Activated CD8-positive, alpha-beta T cell treated with anti-CD3 and anti-CD28 coated beads, Interleukin-2, amount 10 ng/mL, durations not matched to agents 7 days and 5 days (primary cell): ENCODE data around the gene SHC3. TPM values are rescaled to one million over a fixed set of nuclear protein-coding genes. Genes with fewer than 3 reads are reported as not detected.
A peak's percentile ranks its signal among the peaks of the same experiment; 100 is the strongest.

ENCODE experiments used
- ATAC-seq: fragments of 150-1000 bp; cut with Tn5 transposase; one replicate; pipeline ENCODE4 v1.10.0; 2021; ENCODE audit warnings: moderate library complexity
- CTCF ChIA-PET: fragments of 350-600 bp; sonication (Branson Sonifier 250); formaldehyde crosslinking; loops from one replicate; lab custom pipeline; 2021; ENCODE audit warnings: antibody characterized with exemption; lab: Charles Lee
- POLR2A ChIA-PET: fragments of 350-600 bp; sonication (Branson Sonifier 250); formaldehyde crosslinking; loops from one replicate; lab custom pipeline; 2021; ENCODE audit warnings: antibody characterized with exemption; lab: Charles Lee
- DNase-seq: peaks from one replicate; pipeline ENCODE4 v3.0.0-alpha.2; 2020
- H3K27ac Mint-ChIP-seq: one replicate; pipeline ENCODE4 v1.8.0; 2021; ENCODE audit warnings: mild to moderate bottlenecking, mixed read lengths
- H3K27me3 Mint-ChIP-seq: one replicate; pipeline ENCODE4 v1.8.0; 2021; ENCODE audit warnings: low read depth, mixed read lengths
- H3K36me3 Mint-ChIP-seq: one replicate; pipeline ENCODE4 v1.8.0; 2021; ENCODE audit warnings: low read depth, mixed read lengths
- H3K4me1 Mint-ChIP-seq: one replicate; pipeline ENCODE4 v1.8.0; 2021; ENCODE audit warnings: low read depth, mixed read lengths
- H3K4me3 Mint-ChIP-seq: one replicate; pipeline ENCODE4 v1.8.0; 2021; ENCODE audit warnings: mild to moderate bottlenecking, mixed read lengths
- H3K9me3 Mint-ChIP-seq: one replicate; pipeline ENCODE4 v1.8.0; 2022; ENCODE audit warnings: mixed read lengths; ENCODE audit not compliant: insufficient read depth
- total RNA-seq, 2 experiments: library from RNA; stranded (reverse); gene quantifications; one replicate each; pipeline ENCODE4 v1.2.3, GENCODE V29; 2021

SHC3 gene
- not detected for total RNA-seq

- no peak within 1 kb of the TSS for H3K27ac Mint-ChIP-seq
- POLR2A ChIA-PET, result no interaction called here
Measured at GRCh38 chr9:89177944-89178829, at the start of gene SHC3. Gene SHC3, minus strand, starts transcription at chr9:89178818. Its CDS starts 358 bp downstream, at chr9:89178460.

GRCh38 chr9:89225991-89226471, 47.4 kb upstream of the SHC3 start:
- Mint-ChIP-seq H3K9me3 (no peaks in the 10 kb centered on the region), H3K36me3 (no peaks in the 10 kb centered on the region), H3K4me1 (no peaks in the 10 kb centered on the region)

More at GRCh38 chr9:89177944-89178829, at the start of gene SHC3:
- H3K36me3 Mint-ChIP-seq, result no peaks in the 10 kb centered on the region
- peaks cover 13% of the 10 kb centered on the region for H3K4me1 Mint-ChIP-seq
- peaks cover 62% of the 10 kb centered on the region for H3K27me3 Mint-ChIP-seq
- DNase-seq (no peak), ATAC-seq (peak; percentile 40)
- no peak within 1 kb of the TSS for H3K4me3 Mint-ChIP-seq
- H3K9me3 Mint-ChIP-seq, result no peaks in the 10 kb centered on the region
- CTCF ChIA-PET, result no interaction called here

GRCh38 chr9:89225587-89225986, 47.0 kb upstream of the SHC3 start:
- Mint-ChIP-seq H3K9me3 (no peaks in the 10 kb centered on the region), H3K27ac (no peak overlapping the region), H3K27me3 (peaks cover 39% of the 10 kb centered on the region), H3K36me3 (no peaks in the 10 kb centered on the region), H3K4me3 (no peak overlapping the region), H3K4me1 (no peaks in the 10 kb centered on the region)
- DNase-seq, result no peak
- no peak for ATAC-seq
- CTCF ChIA-PET, result no interaction called here
- POLR2A ChIA-PET, result no interaction called here

More at GRCh38 chr9:89225991-89226471, 47.4 kb upstream of the SHC3 start:
- Mint-ChIP-seq H3K27ac (no peak overlapping the region), H3K27me3 (peaks cover 41% of the 10 kb centered on the region), H3K4me3 (no peak overlapping the region)
- ChIA-PET POLR2A (no interaction called here), CTCF (no interaction called here)
- no peak for ATAC-seq
- DNase-seq, result no peak

- Mint-ChIP-seq H3K27ac (no peak overlapping the region), H3K4me3 (no peak overlapping the region), H3K9me3 (no peaks in the 10 kb centered on the region), H3K36me3 (no peaks in the 10 kb centered on the region), H3K27me3 (peaks cover 36% of the 10 kb centered on the region), H3K4me1 (no peaks in the 10 kb centered on the region)
- no peak for DNase-seq
- ATAC-seq, result no peak
- CTCF ChIA-PET, result interaction anchor here (0.8 kb wide), 1 partner anchor 53 kb away, joined by 4 read pairs; no protein-coding TSS in a partner anchor
- POLR2A ChIA-PET, result no interaction called here
Measured at GRCh38 chr9:89225036-89225435, 46.4 kb upstream of the SHC3 start.

- ATAC-seq (no peak), DNase-seq (no peak)
- ChIA-PET CTCF (interaction anchor here (0.8 kb wide), 1 partner anchor 54 kb away, joined by 4 read pairs; no protein-coding TSS in a partner anchor), POLR2A (no interaction called here)
- peaks cover 34% of the 10 kb centered on the region for H3K27me3 Mint-ChIP-seq
- no peak overlapping the region for H3K27ac Mint-ChIP-seq
- H3K36me3 Mint-ChIP-seq, result no peaks in the 10 kb centered on the region
- H3K4me3 Mint-ChIP-seq, result no peak overlapping the region
- no peaks in the 10 kb centered on the region for H3K4me1 Mint-ChIP-seq
- no peaks in the 10 kb centered on the region for H3K9me3 Mint-ChIP-seq
Measured at GRCh38 chr9:89224633-89225032, 46.0 kb upstream of the SHC3 start.

- Mint-ChIP-seq H3K4me3 (no peak overlapping the region), H3K36me3 (no peaks in the 10 kb centered on the region), H3K27ac (no peak overlapping the region), H3K9me3 (no peaks in the 10 kb centered on the region), H3K27me3 (peaks cover 31% of the 10 kb centered on the region), H3K4me1 (no peaks in the 10 kb centered on the region)
- ChIA-PET POLR2A (no interaction called here), CTCF (no interaction called here)
- no peak for ATAC-seq
- no peak for DNase-seq
Measured at GRCh38 chr9:89223396-89223977, 44.9 kb upstream of the SHC3 start.

- Mint-ChIP-seq H3K4me3 (no peak overlapping the region), H3K27me3 (peaks cover 15% of the 10 kb centered on the region), H3K27ac (no peak overlapping the region), H3K36me3 (no peaks in the 10 kb centered on the region), H3K4me1 (no peaks in the 10 kb centered on the region), H3K9me3 (no peaks in the 10 kb centered on the region)
- ATAC-seq (no peak), DNase-seq (no peak)
- ChIA-PET CTCF (interaction anchor here (1.2 kb wide), 1 partner anchor 59 kb away, joined by 3 read pairs; no protein-coding TSS in a partner anchor), POLR2A (no interaction called here)
Measured at GRCh38 chr9:89219637-89220036, 41.0 kb upstream of the SHC3 start.

- H3K4me1 Mint-ChIP-seq, result no peaks in the 10 kb centered on the region
- H3K4me3 Mint-ChIP-seq, result no peak overlapping the region
Measured at GRCh38 chr9:89218040-89218928, 39.7 kb upstream of the SHC3 start.

GRCh38 chr9:89215342-89215741, 36.7 kb upstream of the SHC3 start:
- CTCF ChIA-PET, result no interaction called here
- POLR2A ChIA-PET, result no interaction called here
- no peaks in the 10 kb centered on the region for H3K36me3 Mint-ChIP-seq
- H3K27ac Mint-ChIP-seq, result no peak overlapping the region
- no peak for ATAC-seq
- no peak for DNase-seq
- H3K9me3 Mint-ChIP-seq, result no peaks in the 10 kb centered on the region
- no peak overlapping the region for H3K4me3 Mint-ChIP-seq
- no peaks in the 10 kb centered on the region for H3K4me1 Mint-ChIP-seq
- H3K27me3 Mint-ChIP-seq, result peaks cover 9% of the 10 kb centered on the region

More at GRCh38 chr9:89218040-89218928, 39.7 kb upstream of the SHC3 start:
- H3K9me3 Mint-ChIP-seq, result no peaks in the 10 kb centered on the region
- CTCF ChIA-PET, result interaction anchor here (1.2 kb wide), 1 partner anchor 61 kb away, joined by 3 read pairs; no protein-coding TSS in a partner anchor
- DNase-seq (no peak), ATAC-seq (no peak)
- no peak overlapping the region for H3K27ac Mint-ChIP-seq
- H3K36me3 Mint-ChIP-seq, result no peaks in the 10 kb centered on the region
- POLR2A ChIA-PET, result interaction anchor here (0.6 kb wide), 1 partner anchor 334 kb away, joined by 3 read pairs; no protein-coding TSS in a partner anchor
- H3K27me3 Mint-ChIP-seq, result peaks cover 15% of the 10 kb centered on the region

- H3K27me3 Mint-ChIP-seq, result peaks cover 7% of the 10 kb centered on the region
- no peak overlapping the region for H3K4me3 Mint-ChIP-seq
- no peak overlapping the region for H3K27ac Mint-ChIP-seq
- DNase-seq (no peak), ATAC-seq (no peak)
- no peaks in the 10 kb centered on the region for H3K9me3 Mint-ChIP-seq
- no peaks in the 10 kb centered on the region for H3K4me1 Mint-ChIP-seq
- ChIA-PET POLR2A (no interaction called here), CTCF (no interaction called here)
- no peaks in the 10 kb centered on the region for H3K36me3 Mint-ChIP-seq
Measured at GRCh38 chr9:89213396-89213880, 34.8 kb upstream of the SHC3 start.

GRCh38 chr9:89212171-89212570, 33.6 kb upstream of the SHC3 start:
- Mint-ChIP-seq H3K4me1 (no peaks in the 10 kb centered on the region), H3K36me3 (no peaks in the 10 kb centered on the region), H3K27me3 (peaks cover 7% of the 10 kb centered on the region), H3K9me3 (no peaks in the 10 kb centered on the region), H3K27ac (no peak overlapping the region), H3K4me3 (no peak overlapping the region)
- ChIA-PET POLR2A (no interaction called here), CTCF (no interaction called here)
- ATAC-seq, result no peak
- DNase-seq, result no peak
